Osteoblast (primary cell): ENCODE data around the gene CORO2A. TPM values are rescaled to one million over a fixed set of nuclear protein-coding genes. Genes with fewer than 3 reads are reported as not detected.
"Not testable (repeated sequence)": the region's sequence is repeated elsewhere in the genome, so short reads cannot be mapped to it uniquely, and the experiment has no call there.

Experiments
- DNase-seq: peaks from one replicate; pipeline ENCODE4 v3.0.0; 2011; ENCODE audit warnings: low spot score, mixed read lengths; ENCODE audit not compliant: insufficient read length; ENCODE audit errors: missing footprints
- H2AFZ ChIP-seq: 2 replicates; pipeline ENCODE4 v1.6.0; 2011; ENCODE audit warnings: mild to moderate bottlenecking, low read length
- H3K27ac ChIP-seq: 2 replicates; pipeline ENCODE4 v1.5.1; 2011; ENCODE audit warnings: mild to moderate bottlenecking, low read depth, low read length, moderate library complexity
- H3K27me3 ChIP-seq: 2 replicates; pipeline ENCODE4 v1.6.0; 2012; ENCODE audit warnings: mild to moderate bottlenecking, control low read depth, inconsistent platforms, low read length, moderate library complexity; ENCODE audit not compliant: insufficient read depth
- H3K36me3 ChIP-seq: 2 replicates; pipeline ENCODE4 v1.5.1; 2011; ENCODE audit warnings: mild to moderate bottlenecking, low read length, control low read depth, moderate library complexity; ENCODE audit not compliant: insufficient read depth
- H3K4me1 ChIP-seq: 2 replicates; pipeline ENCODE4 v1.5.1; 2011; ENCODE audit warnings: mild to moderate bottlenecking, low read length, control low read depth, moderate library complexity; ENCODE audit not compliant: insufficient read depth
- H3K4me2 ChIP-seq: 2 replicates; pipeline ENCODE4 v1.6.0; 2011; ENCODE audit warnings: mild to moderate bottlenecking, low read length; ENCODE audit not compliant: insufficient read depth
- H3K4me3 ChIP-seq: fragments of 200-600 bp; sonication (generic); 3 replicates; pipeline ENCODE4 v1.5.1; 2012; ENCODE audit warnings: mild to moderate bottlenecking, low read length, inconsistent platforms; ENCODE audit not compliant: insufficient read depth
- H3K79me2 ChIP-seq: 2 replicates; pipeline ENCODE4 v1.6.0; 2012; ENCODE audit warnings: mild to moderate bottlenecking, low read length, control low read depth, inconsistent platforms; ENCODE audit not compliant: insufficient read depth
- H3K9me3 ChIP-seq: 2 replicates; pipeline ENCODE4 v1.5.1; 2011; ENCODE audit warnings: low read depth, low read length, control low read depth
- H4K20me1 ChIP-seq: 2 replicates; pipeline ENCODE4 v1.6.0; 2012; ENCODE audit warnings: mild to moderate bottlenecking, low read length, control low read depth; ENCODE audit not compliant: insufficient read depth
- CTCF ChIP-seq: IDR thresholded peaks from 2 replicates; pipeline ENCODE4 v1.5.1; 2011; ENCODE audit warnings: mild to moderate bottlenecking, low read depth, low read length, moderate library complexity; ENCODE audit errors: extremely low read depth
- total RNA-seq: library from RNA; depleted of rRNA; stranded (reverse); fragments of >200 nt; gene quantifications from 2 replicates; pipeline ENCODE4 v1.2.3, GENCODE V29; 2012

Gene CORO2A
- total RNA-seq, 1 donor: 0.72 TPM

GRCh38 chr9:98078895-98079294 lies 113.5 kb downstream of the CORO2A start:
- Histone ChIP-seq H3K9me3 (no peaks in the 10 kb centered on the region), H3K79me2 (peaks cover 25% of the 10 kb centered on the region), H2AFZ (no peak overlapping the region), H4K20me1 (no peaks in the 10 kb centered on the region), H3K4me3 (no peak overlapping the region), H3K27ac (no peak overlapping the region), H3K36me3 (peaks cover 58% of the 10 kb centered on the region), H3K27me3 (no peaks in the 10 kb centered on the region), H3K4me1 (peaks cover 38% of the 10 kb centered on the region), H3K4me2 (no peak overlapping the region)
- no peak for TF ChIP-seq CTCF
- DNase-seq: no peak

- DNase-seq, H3K27me3 ChIP-seq, H3K9me3 ChIP-seq, H2AFZ ChIP-seq, H3K4me3 ChIP-seq, H4K20me1 ChIP-seq, H3K27ac ChIP-seq, H3K4me2 ChIP-seq: not testable (repeated sequence)
- Histone ChIP-seq H3K36me3 (peaks cover 40% of the 10 kb centered on the region), H3K4me1 (peaks cover 33% of the 10 kb centered on the region), H3K79me2 (peaks cover 38% of the 10 kb centered on the region)
Measured at GRCh38 chr9:98076514-98076890, 115.9 kb downstream of the CORO2A start.

- H3K4me1 ChIP-seq: peaks cover 22% of the 10 kb centered on the region
- peak; percentile 95 for DNase-seq
- no peaks in the 10 kb centered on the region for H3K9me3 ChIP-seq
- no peaks in the 10 kb centered on the region for H3K27me3 ChIP-seq
- peaks cover 31% of the 10 kb centered on the region for H3K36me3 ChIP-seq
- no peak for TF ChIP-seq CTCF
- H3K4me2 ChIP-seq: peak overlapping the region; percentile 69
- peaks cover 9% of the 10 kb centered on the region for H4K20me1 ChIP-seq
- H3K79me2 ChIP-seq: peaks cover 46% of the 10 kb centered on the region
- H2AFZ ChIP-seq: no peak overlapping the region
- H3K27ac ChIP-seq: peak overlapping the region; percentile 67
- no peak overlapping the region for H3K4me3 ChIP-seq
Measured at GRCh38 chr9:98075332-98075805, 117.1 kb downstream of the CORO2A start.

GRCh38 chr9:98074115-98074990 lies 118.1 kb downstream of the CORO2A start:
- TF ChIP-seq CTCF: peak; percentile 96
- Histone ChIP-seq H3K4me3 (no peak overlapping the region), H3K27ac (peak overlapping the region; percentile 67), H3K4me2 (peak overlapping the region; percentile 65), H3K4me1 (peaks cover 19% of the 10 kb centered on the region), H3K79me2 (peaks cover 49% of the 10 kb centered on the region), H3K27me3 (no peaks in the 10 kb centered on the region), H3K9me3 (no peaks in the 10 kb centered on the region), H2AFZ (no peak overlapping the region), H3K36me3 (peaks cover 33% of the 10 kb centered on the region), H4K20me1 (peaks cover 9% of the 10 kb centered on the region)
- peak; percentile 79 for DNase-seq
